Stimulated activated naive CD8-positive, alpha-beta T cell treated with anti-CD3 and anti-CD28 coated beads, Interleukin-15, Interleukin-2, amounts not matched to agents 100 U/mL and 50 U/mL, for 24 hours (primary cell): ENCODE measurements around the gene RRAGB.
"Not testable (repeated sequence)": the region's sequence is repeated elsewhere in the genome, so short reads cannot be mapped to it uniquely, and the experiment has no call there.

Source experiments
- ATAC-seq: fragments of 150-1000 bp; cut with Tn5 transposase; one replicate; pipeline ENCODE4 v1.10.0; 2021
- DNase-seq: peaks from one replicate; pipeline ENCODE4 v3.0.0; 2021

RRAGB gene

GRCh38 chrX:55717521-55718497 lies at the start of gene RRAGB:
Gene RRAGB, plus strand, starts transcription at chrX:55717749. Its CDS starts 579 bp downstream, at chrX:55718328.
- peak; percentile 86 for DNase-seq

GRCh38 chrX:55668084-55668483 lies 49.5 kb upstream of the RRAGB start:
- DNase-seq = no peak
- ATAC-seq = no peak

More at GRCh38 chrX:55717521-55718497, at the start of gene RRAGB:
- ATAC-seq = peak; percentile 100

- ATAC-seq, DNase-seq: not testable (repeated sequence)
Observed at GRCh38 chrX:55688579-55688978, 29.0 kb upstream of the RRAGB start.

GRCh38 chrX:55695227-55696018 lies 22.1 kb upstream of the RRAGB start:
- no peak for DNase-seq
- ATAC-seq = no peak

GRCh38 chrX:55697381-55697780 lies 20.2 kb upstream of the RRAGB start:
- DNase-seq (no peak), ATAC-seq (no peak)

- DNase-seq = no peak
- ATAC-seq = no peak
Observed at GRCh38 chrX:55702671-55703070, 14.9 kb upstream of the RRAGB start.

GRCh38 chrX:55703436-55703835 lies 14.1 kb upstream of the RRAGB start:
- not testable (repeated sequence) for ATAC-seq, DNase-seq

- not testable (repeated sequence) for DNase-seq, ATAC-seq
Observed at GRCh38 chrX:55705066-55705465, 12.5 kb upstream of the RRAGB start.

GRCh38 chrX:55709735-55710134 lies 7.8 kb upstream of the RRAGB start:
- ATAC-seq = no peak
- no peak for DNase-seq

GRCh38 chrX:55710701-55711100 lies 6.8 kb upstream of the RRAGB start:
- no peak for ATAC-seq
- no peak for DNase-seq

- ATAC-seq (no peak), DNase-seq (no peak)
Observed at GRCh38 chrX:55713631-55714030, 3.9 kb upstream of the RRAGB start.

GRCh38 chrX:55714161-55714560 lies 3.4 kb upstream of the RRAGB start:
- DNase-seq (no peak), ATAC-seq (no peak)

- ATAC-seq = no peak
- peak; percentile 6 for DNase-seq
Observed at GRCh38 chrX:55715847-55716246, 1.7 kb upstream of the RRAGB start.

- DNase-seq = no peak
- no peak for ATAC-seq
Observed at GRCh38 chrX:55716937-55717336, 612 bp upstream of the RRAGB start.

- ATAC-seq (no peak), DNase-seq (no peak)
Observed at GRCh38 chrX:55731826-55732225, 14.3 kb downstream of the RRAGB start.

GRCh38 chrX:55738969-55739368 lies 21.4 kb downstream of the RRAGB start:
- DNase-seq (no peak), ATAC-seq (no peak)

- ATAC-seq (no peak), DNase-seq (no peak)
Observed at GRCh38 chrX:55742649-55743048, 25.1 kb downstream of the RRAGB start.

- not testable (repeated sequence) for DNase-seq, ATAC-seq
Observed at GRCh38 chrX:55748463-55748862, 30.9 kb downstream of the RRAGB start.

- ATAC-seq = no peak
Observed at GRCh38 chrX:55750256-55750655, 32.7 kb downstream of the RRAGB start.

GRCh38 chrX:55754861-55755294 lies 37.3 kb downstream of the RRAGB start:
- ATAC-seq (peak; percentile 79), DNase-seq (no peak)

More at GRCh38 chrX:55750256-55750655, 32.7 kb downstream of the RRAGB start:
- no peak for DNase-seq

GRCh38 chrX:55758033-55758432 lies 40.5 kb downstream of the RRAGB start:
- ATAC-seq (no peak), DNase-seq (no peak)

GRCh38 chrX:55759478-55759877 lies 41.9 kb downstream of the RRAGB start:
- no peak for ATAC-seq

GRCh38 chrX:55767100-55767499 lies 49.6 kb downstream of the RRAGB start:
- ATAC-seq = no peak
- no peak for DNase-seq

More at GRCh38 chrX:55759478-55759877, 41.9 kb downstream of the RRAGB start:
- no peak for DNase-seq
